H1 (cell line): ENCODE measurements around the gene PRC1. TPM values are rescaled to one million over a fixed set of nuclear protein-coding genes. Genes with fewer than 3 reads are reported as not detected.

Experiments used
- POU5F1 ChIP-seq: IDR thresholded peaks from 2 replicates; pipeline ENCODE4 v1.6.1; 2011; ENCODE audit warnings: low read depth, mild to moderate bottlenecking, low read length, moderate library complexity
- RBBP5 ChIP-seq: IDR thresholded peaks from 2 replicates; pipeline ENCODE4 v1.7.1; 2012; ENCODE audit warnings: low read depth, mild to moderate bottlenecking, inconsistent platforms, low read length, moderate library complexity, borderline replicate concordance
- SP1 ChIP-seq: IDR thresholded peaks from 2 replicates; pipeline ENCODE4 v1.6.1; 2011; ENCODE audit warnings: low read depth, low read length
- polyA plus RNA-seq, 7 experiments: library from polyadenylated mRNA; depleted of rRNA in 3 of 7; stranded (reverse) in 5 of 7; unstranded in 2 of 7; fragments of >200 nt in 5 of 7; fragments of 200-250 nt in 2 of 7; gene quantifications; 1 replicate in 5 of 7; 2 replicates in 1 of 7; 4 replicates in 1 of 7; pipeline versions ENCODE4 v1.2.1 to v1.2.3, GENCODE V29; 2011 to 2013; ENCODE audit warnings: missing spikeins in 2 of 7, mixed read lengths in 2 of 7
- total RNA-seq: library from RNA; stranded (reverse); fragmentation: NEBNext Ultra II Directional; extraction: Animal tissue kit (Norgen Biotek cat#: 25700); gene quantifications from 2 replicates; pipeline ENCODE4 v1.2.1, GENCODE V29; 2021

Gene PRC1
- total and polyA plus RNA-seq, 2 of the 8 experiments (the other 6 are each of a cell fraction or from before 2014, with no cell fraction given), result 90.7 to 181 TPM

DNA sequence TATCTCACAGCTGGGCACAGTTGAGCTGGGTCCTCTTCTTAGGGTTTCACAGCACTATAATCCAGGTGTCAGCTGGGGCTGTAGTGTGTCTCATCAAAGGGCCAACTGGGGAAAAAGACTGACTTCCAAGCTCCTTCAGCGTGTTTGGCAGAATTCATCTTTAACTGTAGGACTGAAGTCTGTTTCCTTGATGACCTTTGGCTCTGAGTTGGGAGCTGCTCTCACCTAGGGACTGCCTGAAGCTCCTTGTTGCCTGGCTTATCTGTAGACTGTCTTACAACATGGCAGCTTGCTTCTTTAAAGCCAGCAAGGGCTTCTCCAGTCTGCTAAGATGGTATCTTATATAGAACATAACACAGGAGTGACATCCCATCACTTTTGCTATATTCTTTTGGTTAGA lies 33.3 kb upstream of the PRC1 start (continued):
- TF ChIP-seq RBBP5 (no peak), SP1 (no peak), POU5F1 (no peak)
- TF ChIP-seq, all 59 proteins: peak for 0
